Stimulated activated naive CD8-positive, alpha-beta T cell treated with anti-CD3 and anti-CD28 coated beads, Interleukin-15, amount 100 ng/mL, for 72 hours (primary cell): Measurements from ENCODE around the gene MAGEC3.

Experiments
- ATAC-seq: fragments of 150-1000 bp; cut with Tn5 transposase; 2 replicates; pipeline ENCODE4 v1.10.0; 2021; ENCODE audit warnings: mild to moderate bottlenecking, moderate library complexity
- DNase-seq, 2 donors: peaks; one replicate each; pipeline ENCODE4 v3.0.0; 2021 to 2022
- H3K27ac Mint-ChIP-seq, 2 donors: one replicate each; pipeline ENCODE4 v1.8.0; 2022; ENCODE audit warnings: mild to moderate bottlenecking in 2 of 2, mixed read lengths in 2 of 2, moderate library complexity in 2 of 2
- H3K27me3 Mint-ChIP-seq: one replicate; pipeline ENCODE4 v1.8.0; 2022; ENCODE audit warnings: mixed read lengths
- H3K4me1 Mint-ChIP-seq: one replicate; pipeline ENCODE4 v1.8.0; 2022; ENCODE audit warnings: mild to moderate bottlenecking, mixed read lengths
- H3K4me3 Mint-ChIP-seq, 2 donors: one replicate each; pipeline ENCODE4 v1.8.0; 2022; ENCODE audit warnings: mild to moderate bottlenecking in 2 of 2, mixed read lengths in 2 of 2, moderate library complexity in 1 of 2
- H3K9me3 Mint-ChIP-seq, 2 donors: one replicate each; pipeline ENCODE4 v1.8.0; 2022; ENCODE audit warnings: mixed read lengths in 2 of 2

MAGEC3 gene

GRCh38 chrX:141924293-141924692, 86.2 kb downstream of the MAGEC3 start:
- no peak for ATAC-seq
- Mint-ChIP-seq H3K9me3 (peaks cover 6 to 9% of the 10 kb centered on the region in 2 donors), H3K27ac (no peak overlapping the region), H3K27me3 (no peaks in the 10 kb centered on the region), H3K4me1 (no peaks in the 10 kb centered on the region), H3K4me3 (no peak overlapping the region)
- DNase-seq, result no peak

GRCh38 chrX:141928432-141928831, 90.3 kb downstream of the MAGEC3 start:
- DNase-seq (no peak), ATAC-seq (no peak)
- Mint-ChIP-seq H3K4me3 (no peak overlapping the region), H3K4me1 (no peaks in the 10 kb centered on the region), H3K9me3 (peaks cover 1 to 3% of the 10 kb centered on the region in 2 donors), H3K27ac (no peak overlapping the region), H3K27me3 (no peaks in the 10 kb centered on the region)

GRCh38 chrX:141934059-141934641, 96.0 kb downstream of the MAGEC3 start:
- H3K9me3 Mint-ChIP-seq, result no peaks in the 10 kb centered on the region
- ATAC-seq (no peak), DNase-seq (no peak)
- H3K4me3 Mint-ChIP-seq, result no peak overlapping the region
- no peaks in the 10 kb centered on the region for H3K27me3 Mint-ChIP-seq
- H3K27ac Mint-ChIP-seq, result no peak overlapping the region
- H3K4me1 Mint-ChIP-seq, result no peaks in the 10 kb centered on the region

- H3K27ac Mint-ChIP-seq, result no peak overlapping the region
- ATAC-seq (no peak), DNase-seq (no peak)
- H3K27me3 Mint-ChIP-seq, result no peaks in the 10 kb centered on the region
- no peaks in the 10 kb centered on the region for H3K4me1 Mint-ChIP-seq
- no peaks in the 10 kb centered on the region for H3K9me3 Mint-ChIP-seq
- no peak overlapping the region for H3K4me3 Mint-ChIP-seq
These were observed 97.5 kb downstream of the MAGEC3 start for GRCh38 chrX:141935645-141936044.

GRCh38 chrX:141936080-141936479, 98.0 kb downstream of the MAGEC3 start:
- Mint-ChIP-seq H3K9me3 (no peaks in the 10 kb centered on the region), H3K27ac (no peak overlapping the region), H3K4me3 (no peak overlapping the region), H3K27me3 (no peaks in the 10 kb centered on the region), H3K4me1 (no peaks in the 10 kb centered on the region)
- ATAC-seq, result no peak
- no peak for DNase-seq

GRCh38 chrX:141941234-141941633, 103.1 kb downstream of the MAGEC3 start:
- Mint-ChIP-seq H3K4me3 (no peak overlapping the region), H3K27me3 (no peaks in the 10 kb centered on the region), H3K9me3 (no peaks in the 10 kb centered on the region), H3K27ac (no peak overlapping the region), H3K4me1 (no peaks in the 10 kb centered on the region)
- ATAC-seq (no peak), DNase-seq (no peak)

- H3K27me3 Mint-ChIP-seq, result no peaks in the 10 kb centered on the region
These were observed 107.3 kb downstream of the MAGEC3 start for GRCh38 chrX:141945426-141945825.

GRCh38 chrX:141947350-141947749, 109.2 kb downstream of the MAGEC3 start:
- no peaks in the 10 kb centered on the region for H3K27me3 Mint-ChIP-seq
- DNase-seq (no peak), ATAC-seq (no peak)
- no peak overlapping the region for H3K27ac Mint-ChIP-seq
- no peaks in the 10 kb centered on the region for H3K4me1 Mint-ChIP-seq
- no peak overlapping the region for H3K4me3 Mint-ChIP-seq
- no peaks in the 10 kb centered on the region for H3K9me3 Mint-ChIP-seq

More at GRCh38 chrX:141945426-141945825, 107.3 kb downstream of the MAGEC3 start:
- DNase-seq, result no peak
- no peaks in the 10 kb centered on the region for H3K4me1 Mint-ChIP-seq
- no peak overlapping the region for H3K27ac Mint-ChIP-seq
- ATAC-seq, result no peak
- H3K9me3 Mint-ChIP-seq, result no peaks in the 10 kb centered on the region
- no peak overlapping the region for H3K4me3 Mint-ChIP-seq
